ENCODE results near the gene COBLL1. TPM values are rescaled to one million over a fixed set of nuclear protein-coding genes. Genes with fewer than 3 reads are reported as not detected.

The COBLL1 gene
- total RNA-seq, 1 experiment from 2014 or later, result 5.9 TPM

DNA sequence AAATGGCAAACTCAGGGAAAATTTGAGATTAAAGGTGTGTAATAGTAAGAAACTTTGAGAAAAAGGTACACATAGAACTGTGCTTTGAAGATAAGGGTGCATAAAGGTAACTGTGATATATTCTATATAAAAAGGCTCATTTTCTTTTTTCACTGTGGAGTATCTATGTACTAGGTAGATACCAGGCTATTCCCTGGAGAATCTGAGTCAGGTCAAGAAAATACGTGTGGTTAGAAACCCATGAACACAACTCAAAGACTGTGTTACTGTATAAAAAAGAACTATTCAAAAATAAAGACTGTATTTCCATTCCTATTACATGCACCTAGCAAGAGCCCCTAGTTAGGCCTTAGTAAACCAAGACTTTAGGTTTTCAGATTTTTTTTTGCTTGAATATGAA, 120.2 kb downstream of the COBLL1 start:
- Histone ChIP-seq H4K91ac (ENCODE audit: insufficient read length, low read depth, low read length) (no peak overlapping the region), H4K20me1 (ENCODE audit: control insufficient read depth, insufficient read depth, insufficient read length) (no peaks in the 10 kb centered on the region), H2BK20ac (ENCODE audit: low read depth, low read length, poor library complexity, severe bottlenecking) (no peak overlapping the region), H2BK120ac (ENCODE audit: low read depth, low read length, poor library complexity, severe bottlenecking) (no peak overlapping the region), H3K14ac (ENCODE audit: insufficient read depth, low read length) (no peak overlapping the region), H2BK5ac (ENCODE audit: insufficient read length, low read length) (no peak overlapping the region), H3K18ac (ENCODE audit: insufficient read length, low read depth, low read length) (no peak overlapping the region), H3K9me3 (ENCODE audit: control insufficient read depth, low read depth, low read length) (no peaks in the 10 kb centered on the region), H2BK12ac (ENCODE audit: insufficient read length, low read depth, low read length) (no peak overlapping the region), H4K8ac (replicated peaks; ENCODE audit: insufficient read length, low read depth, low read length) (no peak overlapping the region), H3T11ph (ENCODE audit: low read length) (no peak overlapping the region), H3K23me2 (ENCODE audit: insufficient read length, low read depth, low read length, poor library complexity, severe bottlenecking) (no peaks in the 10 kb centered on the region), H3K23ac (ENCODE audit: insufficient read length, low read depth, low read length) (no peak overlapping the region), H3K27ac (ENCODE audit: insufficient read length, low read depth, low read length) (no peak overlapping the region), H3K27me3 (ENCODE audit: insufficient read depth, low read length) (no peaks in the 10 kb centered on the region), H2AK5ac (ENCODE audit: insufficient read length, low read length) (no peak overlapping the region), H2AFZ (ENCODE audit: low read length) (no peak overlapping the region), H3K4me2 (ENCODE audit: insufficient read depth, insufficient read length, low read length) (no peak overlapping the region), H3K9ac (ENCODE audit: extremely low read depth, insufficient read length, low read length) (no peak overlapping the region), H3K79me2 (ENCODE audit: insufficient read depth, low read length) (no peaks in the 10 kb centered on the region), H3K79me1 (ENCODE audit: insufficient read depth, low read depth, low read length, poor library complexity, severe bottlenecking) (no peaks in the 10 kb centered on the region), H3K4me1 (ENCODE audit: insufficient read depth, low read length) (no peaks in the 10 kb centered on the region), H3K4ac (ENCODE audit: low read depth, low read length) (no peak overlapping the region), H2BK15ac (ENCODE audit: low read depth, low read length) (no peak overlapping the region), H4K5ac (ENCODE audit: insufficient read length, low read depth, low read length) (no peak overlapping the region), H3K56ac (ENCODE audit: insufficient read length, low read depth, low read length) (no peak overlapping the region)
- Mint-ChIP-seq H3K36me3 (ENCODE audit: insufficient read depth in 1 of 3, low read depth in 3 of 3) (no peaks in the 10 kb centered on the region), H3K27me3 (ENCODE audit: low read depth) (no peaks in the 10 kb centered on the region), H3K4me3 (no peak overlapping the region), H3K27ac (no peak overlapping the region), H3K9me3 (no peaks in the 10 kb centered on the region), H3K4me1 (peaks cover 0 to 3% of the 10 kb centered on the region in 2 experiments; a peak in 1 of 4 replicates)
- TF ChIP-seq, protein P1, sequence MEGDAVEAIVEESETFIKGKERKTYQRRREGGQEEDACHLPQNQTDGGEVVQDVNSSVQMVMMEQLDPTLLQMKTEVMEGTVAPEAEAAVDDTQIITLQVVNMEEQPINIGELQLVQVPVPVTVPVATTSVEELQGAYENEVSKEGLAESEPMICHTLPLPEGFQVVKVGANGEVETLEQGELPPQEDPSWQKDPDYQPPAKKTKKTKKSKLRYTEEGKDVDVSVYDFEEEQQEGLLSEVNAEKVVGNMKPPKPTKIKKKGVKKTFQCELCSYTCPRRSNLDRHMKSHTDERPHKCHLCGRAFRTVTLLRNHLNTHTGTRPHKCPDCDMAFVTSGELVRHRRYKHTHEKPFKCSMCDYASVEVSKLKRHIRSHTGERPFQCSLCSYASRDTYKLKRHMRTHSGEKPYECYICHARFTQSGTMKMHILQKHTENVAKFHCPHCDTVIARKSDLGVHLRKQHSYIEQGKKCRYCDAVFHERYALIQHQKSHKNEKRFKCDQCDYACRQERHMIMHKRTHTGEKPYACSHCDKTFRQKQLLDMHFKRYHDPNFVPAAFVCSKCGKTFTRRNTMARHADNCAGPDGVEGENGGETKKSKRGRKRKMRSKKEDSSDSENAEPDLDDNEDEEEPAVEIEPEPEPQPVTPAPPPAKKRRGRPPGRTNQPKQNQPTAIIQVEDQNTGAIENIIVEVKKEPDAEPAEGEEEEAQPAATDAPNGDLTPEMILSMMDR (conservative IDR thresholded peaks at IDR 0.05), result no peak
- no peak for DNase-seq
- WGBS (ENCODE audit: extremely low coverage, insufficient read length, low lambda C conversion rate), result no CpG with 5 or more reads among the region's 1 CpG
